ENCODE measurements around the gene LTN1. TPM values are rescaled to one million over a fixed set of nuclear protein-coding genes. Genes with fewer than 3 reads are reported as not detected.

The LTN1 gene
- total RNA-seq, 1 experiment from 2014 or later = 23.9 TPM

DNA sequence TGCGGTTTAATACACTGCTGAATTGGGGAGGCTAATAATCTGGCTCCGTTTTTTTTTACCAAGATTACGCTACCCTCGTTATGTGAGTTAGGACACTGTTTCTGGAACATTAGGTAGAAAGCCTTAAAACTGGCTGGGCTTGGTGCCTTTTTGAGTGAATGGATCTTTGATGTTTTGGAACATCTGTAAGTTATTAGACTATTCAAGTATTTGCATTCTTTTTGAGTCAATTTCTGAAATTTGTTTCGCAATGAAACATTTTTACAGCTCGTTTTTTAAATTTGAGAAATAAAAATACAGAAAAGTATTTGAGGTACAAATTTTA lies 106.9 kb downstream of the LTN1 start:
- Histone ChIP-seq H2BK12ac (ENCODE audit: insufficient read length, low read depth, low read length) (no peak overlapping the region), H3K23ac (ENCODE audit: insufficient read length, low read depth, low read length) (no peak overlapping the region), H3K27ac (ENCODE audit: insufficient read length, low read depth, low read length) (no peak overlapping the region), H4K8ac (replicated peaks; ENCODE audit: insufficient read length, low read depth, low read length) (no peak overlapping the region), H2BK5ac (ENCODE audit: insufficient read length, low read length) (no peak overlapping the region), H3K4ac (ENCODE audit: low read depth, low read length) (no peak overlapping the region), H2BK120ac (ENCODE audit: low read depth, low read length, poor library complexity, severe bottlenecking) (no peak overlapping the region), H3K9me3 (ENCODE audit: control insufficient read depth, low read depth, low read length) (no peaks in the 10 kb centered on the region), H2AK5ac (ENCODE audit: insufficient read length, low read length) (no peak overlapping the region), H4K5ac (ENCODE audit: insufficient read length, low read depth, low read length) (no peak overlapping the region), H3K4me1 (ENCODE audit: insufficient read depth, low read length) (no peaks in the 10 kb centered on the region), H3K23me2 (ENCODE audit: insufficient read length, low read depth, low read length, poor library complexity, severe bottlenecking) (no peaks in the 10 kb centered on the region), H3T11ph (ENCODE audit: low read length) (no peak overlapping the region), H2AFZ (ENCODE audit: low read length) (peak overlapping the region; percentile 19), H3K4me2 (ENCODE audit: insufficient read depth, insufficient read length, low read length) (no peak overlapping the region), H2BK20ac (ENCODE audit: low read depth, low read length, poor library complexity, severe bottlenecking) (no peak overlapping the region), H3K9ac (ENCODE audit: extremely low read depth, insufficient read length, low read length) (no peak overlapping the region), H4K20me1 (ENCODE audit: control insufficient read depth, insufficient read depth, insufficient read length) (no peaks in the 10 kb centered on the region), H3K27me3 (ENCODE audit: insufficient read depth, low read length) (no peaks in the 10 kb centered on the region), H3K79me1 (ENCODE audit: insufficient read depth, low read depth, low read length, poor library complexity, severe bottlenecking) (no peaks in the 10 kb centered on the region), H4K91ac (ENCODE audit: insufficient read length, low read depth, low read length) (no peak overlapping the region), H3K79me2 (ENCODE audit: insufficient read depth, low read length) (no peaks in the 10 kb centered on the region), H2BK15ac (ENCODE audit: low read depth, low read length) (no peak overlapping the region), H3K14ac (ENCODE audit: insufficient read depth, low read length) (no peak overlapping the region), H3K18ac (ENCODE audit: insufficient read length, low read depth, low read length) (no peak overlapping the region), H3K56ac (ENCODE audit: insufficient read length, low read depth, low read length) (no peak overlapping the region)
- DNase-seq = no peak
- Mint-ChIP-seq H3K9me3 (peaks cover 0 to 4% of the 10 kb centered on the region in 2 experiments; a peak in 1 of 5 replicates), H3K4me1 (peaks cover 0 to 8% of the 10 kb centered on the region in 2 experiments; a peak in 2 of 4 replicates), H3K36me3 (ENCODE audit: insufficient read depth in 1 of 3, low read depth in 3 of 3) (peaks cover 7 to 19% (median 19%) of the 10 kb centered on the region in 3 experiments), H3K4me3 (0 out of 5 replicates have a peak overlapping the region, but pooled peaks of 1 of the 2 experiments have one; percentile 26), H3K27me3 (ENCODE audit: low read depth) (peaks cover 8% of the 10 kb centered on the region), H3K27ac (no peak overlapping the region)
- WGBS (ENCODE audit: extremely low coverage, insufficient read length, low lambda C conversion rate) = no CpG with 5 or more reads among the region's 6 CpGs
- TF ChIP-seq, protein P1, sequence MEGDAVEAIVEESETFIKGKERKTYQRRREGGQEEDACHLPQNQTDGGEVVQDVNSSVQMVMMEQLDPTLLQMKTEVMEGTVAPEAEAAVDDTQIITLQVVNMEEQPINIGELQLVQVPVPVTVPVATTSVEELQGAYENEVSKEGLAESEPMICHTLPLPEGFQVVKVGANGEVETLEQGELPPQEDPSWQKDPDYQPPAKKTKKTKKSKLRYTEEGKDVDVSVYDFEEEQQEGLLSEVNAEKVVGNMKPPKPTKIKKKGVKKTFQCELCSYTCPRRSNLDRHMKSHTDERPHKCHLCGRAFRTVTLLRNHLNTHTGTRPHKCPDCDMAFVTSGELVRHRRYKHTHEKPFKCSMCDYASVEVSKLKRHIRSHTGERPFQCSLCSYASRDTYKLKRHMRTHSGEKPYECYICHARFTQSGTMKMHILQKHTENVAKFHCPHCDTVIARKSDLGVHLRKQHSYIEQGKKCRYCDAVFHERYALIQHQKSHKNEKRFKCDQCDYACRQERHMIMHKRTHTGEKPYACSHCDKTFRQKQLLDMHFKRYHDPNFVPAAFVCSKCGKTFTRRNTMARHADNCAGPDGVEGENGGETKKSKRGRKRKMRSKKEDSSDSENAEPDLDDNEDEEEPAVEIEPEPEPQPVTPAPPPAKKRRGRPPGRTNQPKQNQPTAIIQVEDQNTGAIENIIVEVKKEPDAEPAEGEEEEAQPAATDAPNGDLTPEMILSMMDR (conservative IDR thresholded peaks at IDR 0.05) = no peak

Measured in H9 (cell line).